Osteoblast (primary cell): ENCODE data around the gene EOLA2. TPM values are rescaled to one million over a fixed set of nuclear protein-coding genes. Genes with fewer than 3 reads are reported as not detected.
"Not testable (repeated sequence)": the region's sequence is repeated elsewhere in the genome, so short reads cannot be mapped to it uniquely, and the experiment has no call there.

ENCODE experiments used
- DNase-seq: peaks from one replicate; pipeline ENCODE4 v3.0.0; 2011; ENCODE audit warnings: low spot score, mixed read lengths; ENCODE audit not compliant: insufficient read length; ENCODE audit errors: missing footprints
- H2AFZ ChIP-seq: 2 replicates; pipeline ENCODE4 v1.6.0; 2011; ENCODE audit warnings: mild to moderate bottlenecking, low read length
- H3K27ac ChIP-seq: 2 replicates; pipeline ENCODE4 v1.5.1; 2011; ENCODE audit warnings: mild to moderate bottlenecking, low read depth, low read length, moderate library complexity
- H3K27me3 ChIP-seq: 2 replicates; pipeline ENCODE4 v1.6.0; 2012; ENCODE audit warnings: mild to moderate bottlenecking, control low read depth, inconsistent platforms, low read length, moderate library complexity; ENCODE audit not compliant: insufficient read depth
- H3K36me3 ChIP-seq: 2 replicates; pipeline ENCODE4 v1.5.1; 2011; ENCODE audit warnings: mild to moderate bottlenecking, low read length, control low read depth, moderate library complexity; ENCODE audit not compliant: insufficient read depth
- H3K4me1 ChIP-seq: 2 replicates; pipeline ENCODE4 v1.5.1; 2011; ENCODE audit warnings: mild to moderate bottlenecking, low read length, control low read depth, moderate library complexity; ENCODE audit not compliant: insufficient read depth
- H3K4me2 ChIP-seq: 2 replicates; pipeline ENCODE4 v1.6.0; 2011; ENCODE audit warnings: mild to moderate bottlenecking, low read length; ENCODE audit not compliant: insufficient read depth
- H3K4me3 ChIP-seq: fragments of 200-600 bp; sonication (generic); 3 replicates; pipeline ENCODE4 v1.5.1; 2012; ENCODE audit warnings: mild to moderate bottlenecking, low read length, inconsistent platforms; ENCODE audit not compliant: insufficient read depth
- H3K79me2 ChIP-seq: 2 replicates; pipeline ENCODE4 v1.6.0; 2012; ENCODE audit warnings: mild to moderate bottlenecking, low read length, control low read depth, inconsistent platforms; ENCODE audit not compliant: insufficient read depth
- H3K9me3 ChIP-seq: 2 replicates; pipeline ENCODE4 v1.5.1; 2011; ENCODE audit warnings: low read depth, low read length, control low read depth
- H4K20me1 ChIP-seq: 2 replicates; pipeline ENCODE4 v1.6.0; 2012; ENCODE audit warnings: mild to moderate bottlenecking, low read length, control low read depth; ENCODE audit not compliant: insufficient read depth
- CTCF ChIP-seq: IDR thresholded peaks from 2 replicates; pipeline ENCODE4 v1.5.1; 2011; ENCODE audit warnings: mild to moderate bottlenecking, low read depth, low read length, moderate library complexity; ENCODE audit errors: extremely low read depth
- total RNA-seq: library from RNA; depleted of rRNA; stranded (reverse); fragments of >200 nt; gene quantifications from 2 replicates; pipeline ENCODE4 v1.2.3, GENCODE V29; 2012

The EOLA2 gene
- total RNA-seq, 1 donor: 18.5 TPM

GRCh38 chrX:149903889-149904748, 34.2 kb downstream of the EOLA2 start:
- Histone ChIP-seq H3K4me2 (peak overlapping the region; percentile 78), H3K27me3 (no peaks in the 10 kb centered on the region), H3K4me1 (no peaks in the 10 kb centered on the region), H3K36me3 (no peaks in the 10 kb centered on the region), H3K9me3 (no peaks in the 10 kb centered on the region), H3K27ac (no peak overlapping the region), H3K4me3 (peak overlapping the region; percentile 69), H4K20me1 (no peaks in the 10 kb centered on the region), H3K79me2 (no peaks in the 10 kb centered on the region), H2AFZ (peak overlapping the region; percentile 90)
- no peak for DNase-seq
- TF ChIP-seq CTCF: no peak

- Histone ChIP-seq H3K9me3 (no peaks in the 10 kb centered on the region), H2AFZ (no peak overlapping the region), H3K4me2 (no peak overlapping the region), H3K4me1 (no peaks in the 10 kb centered on the region), H4K20me1 (no peaks in the 10 kb centered on the region), H3K27ac (no peak overlapping the region), H3K79me2 (no peaks in the 10 kb centered on the region), H3K27me3 (no peaks in the 10 kb centered on the region), H3K36me3 (no peaks in the 10 kb centered on the region), H3K4me3 (no peak overlapping the region)
- DNase-seq: no peak
- no peak for TF ChIP-seq CTCF
Measured at GRCh38 chrX:149898554-149898953, 39.7 kb downstream of the EOLA2 start.

- not testable (repeated sequence) for H3K79me2 ChIP-seq, H3K4me3 ChIP-seq, H2AFZ ChIP-seq, H3K36me3 ChIP-seq, H3K27ac ChIP-seq, H3K9me3 ChIP-seq, DNase-seq, H3K4me1 ChIP-seq, H4K20me1 ChIP-seq, H3K4me2 ChIP-seq, H3K27me3 ChIP-seq
Measured at GRCh38 chrX:149890828-149891227, 47.5 kb downstream of the EOLA2 start.

Other genes starting within 250 kb of the EOLA2 start
- gene MAGEA11, start 226.4 kb downstream of the EOLA2 start, total RNA-seq: not detected in 2 replicates
- 0.36 and 0.59 TPM in 2 replicates for gene HSFX1, start 164.4 kb downstream of the EOLA2 start, total RNA-seq
- gene MAGEA9, start 156.6 kb downstream of the EOLA2 start, total RNA-seq: not detected in 2 replicates
- not detected in 2 replicates for gene MAGEA8, start 57.3 kb downstream of the EOLA2 start, total RNA-seq
- not detected in 2 replicates for gene HSFX4, start 8.9 kb downstream of the EOLA2 start, total RNA-seq